B cell (primary cell): ENCODE measurements around the gene LRIT2.

Experiments used
- CTCF ChIP-seq: fragments of 200-600 bp; IDR thresholded peaks from one replicate; pipeline ENCODE4 v1.8.0; 2022; ENCODE audit warnings: antibody characterized with exemption, mild to moderate bottlenecking
- EZH2 ChIP-seq: IDR thresholded peaks from 2 replicates; pipeline ENCODE4 v1.6.1; 2012; ENCODE audit warnings: borderline replicate concordance, low read depth, mild to moderate bottlenecking, moderate library complexity, low read length; ENCODE audit not compliant: insufficient read depth, poor library complexity, severe bottlenecking

GRCh38 chr10:84194424-84195043 lies 30.8 kb downstream of the LRIT2 start, which contains the start of gene CDHR1:
- TF ChIP-seq CTCF = no peak
- no peak for TF ChIP-seq EZH2
